Erythroblast (primary cell): ENCODE results near the gene SIRT2.

Experiments used
- DNase-seq, 2 experiments: peaks; one replicate each; lab custom pipeline; 2025; lab: John Stamatoyannopoulos, UW
- GATA1 ChIP-seq: IDR thresholded peaks from 2 replicates; pipeline ENCODE4 v1.6.1; 2011; ENCODE audit warnings: low read depth, mild to moderate bottlenecking, control low read depth, low read length, moderate library complexity
- POLR2A ChIP-seq: IDR thresholded peaks from 2 replicates; pipeline ENCODE4 v1.6.1; 2011; ENCODE audit warnings: mild to moderate bottlenecking, low read length

SIRT2 gene

GRCh38 chr19:38913958-38914357 lies 14.5 kb upstream of the SIRT2 start:
- DNase-seq = no peak

DNA sequence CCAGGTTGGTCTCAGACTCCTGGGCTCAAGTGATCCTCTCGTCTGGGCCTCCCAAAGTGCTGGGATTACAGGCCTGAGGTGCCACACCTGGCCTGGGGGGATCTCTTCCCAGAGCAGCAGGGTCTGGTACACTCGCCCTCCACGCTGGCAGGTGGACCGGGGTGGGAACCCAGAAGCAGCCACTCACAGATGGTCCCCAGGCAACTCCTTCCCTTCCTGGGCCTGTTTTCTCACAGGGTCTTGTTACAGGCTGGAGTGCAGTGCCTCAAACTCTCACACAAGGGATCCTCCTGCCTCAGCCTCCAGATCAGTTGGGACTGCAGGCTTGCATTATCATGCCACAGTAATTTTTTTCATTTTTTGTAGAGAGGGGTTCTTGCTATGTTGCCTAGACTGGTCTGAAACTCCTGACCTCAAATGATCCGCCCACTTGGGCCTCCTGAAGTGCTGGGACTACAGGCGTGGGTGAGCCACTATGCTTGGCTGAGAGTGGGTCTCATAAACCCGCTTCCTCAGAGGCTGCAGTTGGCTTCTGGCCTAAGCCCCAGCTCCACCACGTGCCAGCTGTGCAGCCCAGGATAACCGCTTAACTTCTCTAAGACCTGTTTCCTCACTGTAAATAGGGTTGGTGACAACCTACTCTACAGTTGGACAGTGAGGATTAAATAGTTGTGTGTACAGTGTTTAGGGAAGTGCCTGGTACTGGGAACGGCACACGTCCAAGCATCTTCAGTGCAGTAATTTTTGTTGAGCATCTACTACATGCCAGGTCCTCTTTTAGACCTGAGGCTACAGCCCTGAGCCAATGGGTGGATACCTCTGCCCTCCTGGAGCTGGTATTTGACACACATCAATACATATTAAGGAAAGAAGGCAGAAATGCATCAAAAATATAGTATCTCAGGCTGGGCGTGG lies 13.4 kb upstream of the SIRT2 start:
- DNase-seq = no peak

More at GRCh38 chr19:38913958-38914357, 14.5 kb upstream of the SIRT2 start:
- TF ChIP-seq POLR2A (no peak), GATA1 (no peak)

GRCh38 chr19:38911388-38912001 lies 12.1 kb upstream of the SIRT2 start:
- no peak for DNase-seq

More for the DNA sequence above, 13.4 kb upstream of the SIRT2 start:
- no peak for TF ChIP-seq POLR2A
- no peak for TF ChIP-seq GATA1

DNA sequence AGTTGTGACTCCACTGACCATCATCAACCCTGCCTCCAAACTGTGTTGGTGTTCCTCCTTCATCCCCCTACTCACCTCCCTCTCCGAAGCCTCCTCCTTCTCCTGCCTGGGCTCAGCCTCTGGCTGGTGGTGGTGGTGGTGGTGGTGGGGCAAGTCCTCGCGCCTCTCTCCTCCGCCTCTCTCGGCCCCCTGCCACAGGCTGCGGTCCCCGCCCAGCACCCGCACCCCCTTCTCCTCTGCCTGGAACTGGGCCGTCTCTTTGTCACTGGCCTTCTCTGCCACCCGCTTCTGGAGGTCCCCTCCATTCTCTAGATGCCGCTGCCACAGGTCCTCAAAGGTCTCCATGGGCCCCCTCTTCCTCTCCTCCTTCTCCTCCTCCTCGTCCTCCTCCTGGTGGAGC lies 11.1 kb upstream of the SIRT2 start:
- no peak for TF ChIP-seq GATA1
- TF ChIP-seq POLR2A = no peak
- DNase-seq = no peak

More at GRCh38 chr19:38911388-38912001, 12.1 kb upstream of the SIRT2 start:
- TF ChIP-seq POLR2A (no peak), GATA1 (no peak)

DNA sequence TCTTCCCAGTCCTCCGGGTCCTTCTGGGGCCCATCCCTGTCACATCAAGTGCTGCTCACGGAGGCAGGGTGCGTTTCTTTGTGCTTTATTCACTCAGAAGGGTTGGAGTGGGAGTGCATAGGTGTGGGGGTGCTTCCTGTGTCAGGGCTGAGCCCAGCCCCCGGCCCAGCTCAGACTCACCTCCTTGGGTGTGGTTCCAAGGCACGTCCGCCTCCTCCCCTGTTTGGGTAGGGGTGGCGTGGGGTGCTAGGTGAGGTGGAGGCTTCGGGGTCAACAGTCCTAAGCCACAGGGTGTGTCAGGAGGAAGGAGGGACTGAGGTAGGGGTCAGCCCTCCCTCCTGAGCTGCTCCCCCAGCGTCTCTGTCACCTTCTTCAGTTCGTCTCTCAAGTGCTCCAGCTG lies 9.5 kb upstream of the SIRT2 start:
- DNase-seq = no peak

DNA sequence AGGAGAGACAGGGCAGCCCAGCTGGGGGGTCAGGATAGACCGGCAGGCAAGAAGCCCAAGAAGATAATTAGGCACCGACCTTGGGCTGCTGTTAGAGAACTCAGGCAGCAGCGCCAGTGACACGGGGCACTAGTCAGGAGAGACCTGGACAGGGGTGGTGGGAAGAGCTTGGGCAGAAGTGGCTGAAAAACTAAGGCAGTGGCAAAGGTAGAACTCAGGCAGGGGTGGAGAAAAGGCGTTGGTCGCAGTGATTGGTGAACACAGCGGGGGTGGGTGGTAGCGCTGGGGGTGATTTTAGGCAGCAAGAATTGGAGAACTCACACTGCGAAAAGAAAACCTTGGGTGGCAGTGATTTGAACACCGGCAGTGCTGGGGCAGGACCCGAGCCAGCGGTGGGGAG lies 8.3 kb upstream of the SIRT2 start:
- TF ChIP-seq POLR2A (no peak), GATA1 (no peak)
- no peak for DNase-seq

More for the DNA sequence above, 9.5 kb upstream of the SIRT2 start:
- TF ChIP-seq POLR2A = no peak
- TF ChIP-seq GATA1 = no peak

- DNase-seq = no peak
- TF ChIP-seq GATA1 (no peak), POLR2A (no peak)
These were observed 7.8 kb upstream of the SIRT2 start for GRCh38 chr19:38907227-38907626.

DNA sequence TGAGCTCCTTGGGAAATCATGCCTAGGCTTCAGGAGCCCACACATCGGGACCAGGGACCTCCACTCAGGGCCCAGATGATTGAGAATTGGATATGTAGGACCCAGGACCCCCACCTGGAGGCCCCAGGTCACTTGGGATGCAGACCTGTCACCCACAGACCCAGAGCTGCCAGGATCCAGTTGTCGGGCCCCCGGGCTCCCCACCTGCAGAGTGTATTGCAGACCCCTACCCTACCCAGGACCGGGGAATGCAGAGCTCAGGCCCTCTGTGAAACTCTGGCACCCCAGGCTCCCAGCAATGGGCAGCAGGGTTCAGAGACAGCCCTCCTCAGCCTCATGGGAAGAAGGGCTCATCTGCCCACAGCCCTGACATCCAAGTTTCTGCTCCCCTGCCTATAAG lies 6.2 kb upstream of the SIRT2 start:
- TF ChIP-seq POLR2A = no peak
- no peak for TF ChIP-seq GATA1
- no peak for DNase-seq

DNA sequence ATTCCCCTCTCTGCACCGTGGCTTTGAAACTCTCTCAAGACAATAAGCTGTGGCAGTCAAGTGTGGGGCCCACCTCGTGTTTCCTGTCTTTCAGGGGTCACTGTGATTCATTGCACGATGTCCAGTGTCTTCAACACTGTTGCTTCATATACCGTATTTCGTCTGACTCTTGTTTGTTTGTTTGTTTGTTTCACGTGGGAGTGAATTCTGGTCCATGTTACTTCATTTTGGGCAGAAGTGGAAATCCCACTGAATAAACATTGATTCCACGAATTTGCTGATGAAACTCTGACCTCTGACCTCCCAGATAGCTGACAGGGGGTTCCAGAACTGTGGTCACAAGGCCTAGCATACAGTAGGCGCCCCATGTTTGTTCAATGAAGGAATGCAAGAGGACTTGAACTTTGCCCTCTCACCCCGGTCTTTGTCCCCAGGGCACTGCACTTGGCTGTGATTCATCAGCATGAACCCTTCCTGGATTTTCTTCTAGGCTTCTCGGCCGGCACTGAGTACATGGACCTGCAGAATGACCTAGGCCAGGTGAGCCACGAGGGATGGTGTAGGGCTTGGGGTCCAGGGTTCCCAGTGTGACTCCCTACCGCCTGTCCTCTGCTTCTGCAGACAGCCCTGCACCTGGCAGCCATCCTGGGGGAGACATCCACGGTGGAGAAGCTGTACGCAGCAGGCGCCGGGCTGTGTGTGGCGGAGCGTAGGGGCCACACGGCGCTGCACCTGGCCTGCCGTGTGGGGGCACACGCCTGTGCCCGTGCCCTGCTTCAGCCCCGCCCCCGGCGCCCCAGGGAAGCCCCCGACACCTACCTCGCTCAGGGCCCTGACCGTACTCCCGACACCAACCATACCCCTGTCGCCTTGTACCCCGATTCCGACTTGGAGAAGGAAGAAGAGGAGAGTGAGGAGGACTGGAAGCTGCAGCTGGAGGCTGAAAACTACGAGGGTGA lies 5.4 kb upstream of the SIRT2 start:
- DNase-seq = no peak

DNA sequence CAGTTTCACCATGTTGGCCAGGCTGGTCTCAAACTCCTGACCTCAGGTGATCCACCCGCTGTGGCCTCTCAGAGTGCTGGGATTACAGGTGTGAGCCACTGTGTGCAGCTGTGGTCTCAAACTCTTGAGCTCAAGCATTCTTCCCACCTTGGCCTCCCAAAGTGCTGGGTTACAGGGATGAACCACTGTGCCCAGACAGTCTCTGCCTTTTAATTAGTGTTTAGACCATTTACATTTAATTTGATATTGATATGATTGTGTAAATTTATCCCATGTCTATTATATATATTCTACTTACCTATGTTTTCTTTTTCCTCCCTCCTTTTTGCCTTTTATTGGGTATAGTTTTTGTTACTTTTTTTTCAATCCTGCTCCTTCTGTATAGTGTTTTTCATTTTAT lies 2.3 kb upstream of the SIRT2 start:
- no peak for TF ChIP-seq GATA1
- DNase-seq = no peak

More for the DNA sequence above, 5.4 kb upstream of the SIRT2 start:
- TF ChIP-seq POLR2A = no peak
- no peak for TF ChIP-seq GATA1

DNA sequence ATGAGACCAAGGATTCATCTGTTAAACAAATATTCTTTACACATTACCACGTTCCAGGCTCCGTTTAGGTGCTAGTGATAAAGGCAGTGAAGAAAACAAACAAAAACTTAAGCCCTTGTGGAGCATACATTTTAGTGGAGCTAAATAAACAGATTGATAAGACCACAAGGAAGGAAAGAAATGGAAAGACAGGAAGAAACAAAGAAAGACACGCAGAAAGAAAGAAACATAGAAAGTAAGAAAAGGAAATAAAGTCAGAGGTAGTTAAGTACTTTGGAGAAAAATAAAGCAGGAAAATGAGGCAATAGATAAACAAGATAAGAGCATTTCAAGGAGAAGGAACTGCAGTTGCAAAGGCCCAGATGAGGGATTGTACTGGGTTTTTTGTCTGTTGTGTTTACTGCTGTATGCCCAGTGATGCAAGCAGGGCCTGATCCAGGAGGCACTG lies 1.3 kb upstream of the SIRT2 start:
- peak in 1 of 2 experiments; percentile 52 for DNase-seq
- TF ChIP-seq GATA1 (no peak), POLR2A (no peak)

- TF ChIP-seq GATA1 = no peak
- TF ChIP-seq POLR2A = no peak
- no peak for DNase-seq
These were observed 798 bp upstream of the SIRT2 start for GRCh38 chr19:38900202-38900629.

DNA sequence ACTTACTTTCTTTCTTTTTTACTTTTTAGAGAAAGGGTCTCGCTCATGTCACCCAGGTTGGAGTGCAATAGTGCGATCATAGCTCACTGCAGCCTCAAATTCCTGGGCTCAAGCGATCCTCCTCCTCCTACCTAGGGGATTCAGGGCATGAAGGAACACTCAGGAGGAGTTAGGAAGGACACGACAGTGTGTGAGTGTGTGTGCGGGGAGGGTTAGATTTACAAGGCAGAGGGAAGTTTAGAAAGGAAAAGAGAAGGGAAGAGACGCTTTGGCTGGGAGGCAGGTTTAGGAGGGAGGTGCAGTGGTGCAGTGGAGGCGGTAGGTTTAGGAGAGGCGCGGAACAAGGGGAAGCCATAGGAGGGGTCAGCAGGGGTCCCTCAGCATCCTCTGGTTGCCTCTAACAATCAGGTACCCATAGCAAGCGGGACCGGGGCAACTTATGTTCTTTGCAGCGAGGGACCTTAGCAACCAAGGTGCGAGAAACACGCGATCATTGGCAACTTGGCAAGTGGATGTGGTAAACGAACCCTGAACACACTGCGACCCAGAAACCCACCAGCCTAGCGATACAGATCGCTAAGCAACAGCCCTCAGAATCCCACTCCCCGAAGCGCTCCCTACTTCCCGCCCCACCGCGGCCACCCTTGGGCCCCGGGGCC lies 501 bp downstream of the SIRT2 start:
- TF ChIP-seq POLR2A (no peak), GATA1 (no peak)
- no peak for DNase-seq

DNA sequence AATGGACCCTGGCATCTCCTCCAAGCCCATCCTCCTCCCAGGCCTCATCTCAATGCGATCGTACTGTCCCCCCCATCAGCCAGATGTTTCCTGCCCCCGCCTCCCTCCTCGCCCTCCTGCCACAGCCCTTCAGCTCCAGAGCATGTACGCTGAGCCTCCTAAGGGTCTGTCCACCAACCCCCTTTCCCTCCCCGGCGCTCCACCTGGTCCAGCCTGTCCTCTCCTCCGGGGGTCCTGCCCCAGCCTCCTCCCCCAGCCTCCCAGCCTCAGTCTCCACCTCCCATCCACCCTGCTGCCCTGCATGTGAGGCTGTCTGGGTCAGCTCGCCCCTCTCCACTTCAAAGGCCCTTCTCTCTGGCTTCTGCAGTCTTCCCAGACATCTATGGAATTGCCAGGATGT lies 4.5 kb downstream of the SIRT2 start:
- DNase-seq = no peak
- no peak for TF ChIP-seq POLR2A
- no peak for TF ChIP-seq GATA1
